ENCODE data around the gene POLRMT.
A peak's percentile ranks its signal among the peaks of the same experiment; 100 is the strongest.
"Not testable (repeated sequence)": the region's sequence is repeated elsewhere in the genome, so short reads cannot be mapped to it uniquely, and the experiment has no call there.

Gene POLRMT

DNA sequence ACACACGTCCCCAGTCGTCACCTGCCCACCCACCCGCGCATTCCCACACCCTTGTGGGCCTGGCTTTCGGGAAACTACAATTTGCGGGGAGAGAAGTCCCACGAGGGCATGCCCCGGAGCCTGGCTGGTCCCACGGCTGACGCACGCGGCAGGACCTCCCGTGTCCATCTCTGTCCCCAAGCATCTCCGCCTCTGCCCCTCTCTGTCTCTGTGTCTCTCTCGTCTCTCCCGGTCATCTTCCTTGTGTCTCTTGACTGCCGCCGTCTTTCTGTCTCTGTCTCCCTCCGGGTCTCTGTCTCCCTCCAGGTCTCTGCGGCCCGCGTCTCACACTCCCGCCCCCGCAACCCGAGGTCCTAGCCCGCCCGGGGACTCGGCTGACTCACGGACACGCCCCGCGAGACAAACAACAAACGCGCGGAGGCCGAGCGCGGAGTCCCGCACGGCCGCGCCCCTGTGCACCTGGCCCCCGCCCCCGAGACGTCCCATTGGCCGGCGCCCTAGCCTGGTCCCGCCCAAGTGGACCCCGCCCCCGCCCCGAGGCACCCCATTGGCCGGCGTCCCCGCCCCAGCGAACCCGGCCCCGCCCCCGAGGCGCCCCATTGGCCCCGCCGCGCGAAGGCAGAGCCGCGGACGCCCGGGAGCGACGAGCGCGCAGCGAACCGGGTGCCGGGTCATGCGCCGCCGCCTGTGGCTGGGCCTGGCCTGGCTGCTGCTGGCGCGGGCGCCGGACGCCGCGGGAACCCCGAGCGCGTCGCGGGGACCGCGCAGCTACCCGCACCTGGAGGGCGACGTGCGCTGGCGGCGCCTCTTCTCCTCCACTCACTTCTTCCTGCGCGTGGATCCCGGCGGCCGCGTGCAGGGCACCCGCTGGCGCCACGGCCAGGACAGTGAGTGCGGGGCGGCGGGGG, 6.2 kb upstream of the POLRMT start, which contains the start of gene FGF22:
FGF22 (plus strand) TSS at position 627 of the 908 bp plus-strand sequence; CDS start at position 674, 47 bp downstream.
- H3K4me3 ChIP-seq (ENCODE audit: low read length): peak within 1 kb of the TSS; percentile 62
- TF ChIP-seq, protein P1, sequence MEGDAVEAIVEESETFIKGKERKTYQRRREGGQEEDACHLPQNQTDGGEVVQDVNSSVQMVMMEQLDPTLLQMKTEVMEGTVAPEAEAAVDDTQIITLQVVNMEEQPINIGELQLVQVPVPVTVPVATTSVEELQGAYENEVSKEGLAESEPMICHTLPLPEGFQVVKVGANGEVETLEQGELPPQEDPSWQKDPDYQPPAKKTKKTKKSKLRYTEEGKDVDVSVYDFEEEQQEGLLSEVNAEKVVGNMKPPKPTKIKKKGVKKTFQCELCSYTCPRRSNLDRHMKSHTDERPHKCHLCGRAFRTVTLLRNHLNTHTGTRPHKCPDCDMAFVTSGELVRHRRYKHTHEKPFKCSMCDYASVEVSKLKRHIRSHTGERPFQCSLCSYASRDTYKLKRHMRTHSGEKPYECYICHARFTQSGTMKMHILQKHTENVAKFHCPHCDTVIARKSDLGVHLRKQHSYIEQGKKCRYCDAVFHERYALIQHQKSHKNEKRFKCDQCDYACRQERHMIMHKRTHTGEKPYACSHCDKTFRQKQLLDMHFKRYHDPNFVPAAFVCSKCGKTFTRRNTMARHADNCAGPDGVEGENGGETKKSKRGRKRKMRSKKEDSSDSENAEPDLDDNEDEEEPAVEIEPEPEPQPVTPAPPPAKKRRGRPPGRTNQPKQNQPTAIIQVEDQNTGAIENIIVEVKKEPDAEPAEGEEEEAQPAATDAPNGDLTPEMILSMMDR (conservative IDR thresholded peaks at IDR 0.05; ENCODE audit: low read length): no peak
- DNase-seq (ENCODE audit: low read depth): peak; percentile 80

DNA sequence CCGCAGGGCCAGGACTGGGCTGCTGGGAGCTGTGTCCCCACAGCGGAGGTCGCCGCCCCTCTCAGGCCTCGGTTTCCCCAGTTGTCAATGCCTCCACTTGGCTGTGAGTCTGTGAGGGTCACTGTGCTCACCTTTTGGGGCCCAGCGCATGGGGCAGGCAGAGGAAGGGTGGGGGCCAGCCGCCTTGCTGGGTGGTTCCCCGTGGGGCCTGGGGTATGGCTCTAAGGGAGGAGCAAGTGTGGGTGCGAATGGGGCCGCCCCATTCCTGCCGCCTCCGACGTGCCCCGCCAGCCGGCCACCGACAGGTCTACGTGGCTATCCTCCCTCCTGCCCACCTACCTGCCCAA, 5.5 kb upstream of the POLRMT start:
- peak overlapping the region; percentile 62 for H3K4me3 ChIP-seq (ENCODE audit: low read length)
- TF ChIP-seq, protein P1 (conservative IDR thresholded peaks at IDR 0.05; ENCODE audit: low read length): no peak
- no peak for DNase-seq (ENCODE audit: low read depth)

DNA sequence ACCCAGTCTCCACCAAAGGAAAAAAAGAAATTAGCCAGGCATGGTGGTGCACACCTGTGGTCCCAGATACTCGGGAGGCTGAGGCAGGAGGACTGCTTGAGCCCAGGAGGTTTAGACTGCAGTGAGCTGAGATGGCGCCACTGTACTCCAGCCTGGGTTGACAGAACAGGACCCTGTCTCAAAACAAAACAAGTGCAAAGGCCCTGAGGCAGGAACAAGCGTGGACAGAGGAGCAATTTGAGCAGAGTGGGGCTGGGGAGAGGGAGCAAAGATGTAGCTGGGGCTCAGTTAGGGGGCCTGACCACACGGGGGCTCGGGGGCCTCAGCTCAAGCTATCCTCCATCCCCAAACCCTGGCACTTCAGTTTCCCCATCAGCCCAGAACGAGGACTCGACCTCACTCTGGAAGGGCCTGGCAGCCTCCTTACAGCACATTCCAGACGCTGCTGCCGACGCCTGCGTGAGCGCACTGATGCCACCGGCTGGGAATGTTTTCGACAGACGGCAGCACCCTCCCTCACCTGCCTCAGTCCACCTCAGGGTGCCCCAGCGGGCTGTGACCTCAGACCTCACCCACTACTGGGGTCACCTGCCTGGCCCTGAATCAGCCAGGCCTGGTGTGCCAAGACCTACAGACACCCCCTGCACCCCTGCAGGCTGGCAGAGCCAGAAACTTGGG, 1.8 kb upstream of the POLRMT start:
- DNase-seq (ENCODE audit: low read depth): no peak
- no peak overlapping the region for H3K4me3 ChIP-seq (ENCODE audit: low read length)
- TF ChIP-seq, protein P1 (conservative IDR thresholded peaks at IDR 0.05; ENCODE audit: low read length): no peak

DNA sequence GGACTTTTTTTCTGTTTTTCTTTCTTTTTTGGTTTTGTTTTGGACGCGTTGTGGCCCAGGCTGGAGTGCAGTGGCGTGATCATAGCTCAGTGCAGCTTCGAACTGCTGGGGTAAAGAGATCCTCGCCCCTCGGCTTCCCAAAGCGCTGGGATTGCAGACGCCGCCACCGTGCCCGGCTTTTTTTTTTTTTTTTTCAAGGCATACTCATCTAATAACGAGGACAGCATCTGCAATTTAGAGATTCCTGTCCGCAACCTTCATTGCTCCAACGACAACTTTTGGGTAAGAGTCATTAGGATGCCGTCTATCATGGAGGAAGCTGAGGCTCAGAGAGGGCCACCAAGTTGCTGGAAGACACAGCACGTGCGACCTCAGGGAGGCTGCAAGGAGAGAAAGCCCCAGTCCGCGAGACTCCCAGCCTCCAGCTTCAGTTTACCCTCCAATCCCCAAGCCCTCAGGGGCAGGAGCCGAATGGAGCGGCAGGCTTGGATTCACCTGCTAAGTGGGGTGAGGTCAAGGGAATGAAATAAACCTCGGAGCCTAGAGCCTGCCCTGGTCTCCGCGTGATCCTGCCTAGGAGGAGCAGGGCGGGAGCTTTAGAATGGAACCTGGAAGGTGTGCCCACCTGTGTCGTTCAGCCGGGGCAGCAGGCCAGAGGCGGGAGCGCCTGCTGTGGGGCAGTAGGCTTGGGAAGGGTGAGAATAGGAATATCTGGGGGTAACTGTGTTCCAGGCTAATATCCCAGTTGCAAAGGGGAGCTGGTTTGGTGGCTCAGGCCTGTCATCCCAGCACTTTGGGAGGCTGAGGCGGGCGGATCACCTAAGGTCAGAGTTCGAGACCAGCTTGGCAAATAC, 676 bp upstream of the POLRMT start:
- H3K4me3 ChIP-seq (ENCODE audit: low read length): peak overlapping the region; percentile 87
- DNase-seq (ENCODE audit: low read depth): no peak
- TF ChIP-seq, protein P1 (conservative IDR thresholded peaks at IDR 0.05; ENCODE audit: low read length): no peak

DNA sequence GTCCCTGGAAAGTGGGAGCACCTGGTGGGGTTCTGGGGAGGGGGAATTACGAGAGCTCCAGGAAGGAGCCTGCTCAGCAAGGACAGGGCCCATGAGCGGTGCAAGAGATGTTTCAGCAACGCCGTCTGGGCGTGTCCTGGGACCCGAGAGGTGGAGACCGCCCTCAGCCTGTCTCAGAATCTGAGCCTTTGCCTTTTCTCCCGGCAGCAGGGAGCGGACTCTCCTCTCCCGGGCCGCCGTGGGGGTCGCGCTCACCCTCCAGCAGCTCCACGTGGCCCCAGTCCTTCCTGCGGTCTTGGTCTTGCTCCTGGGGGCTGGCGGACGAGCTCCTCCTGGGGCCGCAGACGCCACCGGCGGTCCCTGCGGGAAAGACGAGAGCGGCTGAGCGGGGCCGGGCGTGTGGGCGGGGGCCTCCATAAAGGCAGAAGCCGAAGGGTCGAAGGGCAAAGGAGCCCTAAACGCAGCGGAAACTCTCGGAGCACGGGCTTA, 714 bp downstream of the POLRMT start:
- peak; percentile 34 for DNase-seq (ENCODE audit: low read depth)
- H3K4me3 ChIP-seq (ENCODE audit: low read length): peak overlapping the region; percentile 89
- TF ChIP-seq, protein P1 (conservative IDR thresholded peaks at IDR 0.05; ENCODE audit: low read length): no peak

DNA sequence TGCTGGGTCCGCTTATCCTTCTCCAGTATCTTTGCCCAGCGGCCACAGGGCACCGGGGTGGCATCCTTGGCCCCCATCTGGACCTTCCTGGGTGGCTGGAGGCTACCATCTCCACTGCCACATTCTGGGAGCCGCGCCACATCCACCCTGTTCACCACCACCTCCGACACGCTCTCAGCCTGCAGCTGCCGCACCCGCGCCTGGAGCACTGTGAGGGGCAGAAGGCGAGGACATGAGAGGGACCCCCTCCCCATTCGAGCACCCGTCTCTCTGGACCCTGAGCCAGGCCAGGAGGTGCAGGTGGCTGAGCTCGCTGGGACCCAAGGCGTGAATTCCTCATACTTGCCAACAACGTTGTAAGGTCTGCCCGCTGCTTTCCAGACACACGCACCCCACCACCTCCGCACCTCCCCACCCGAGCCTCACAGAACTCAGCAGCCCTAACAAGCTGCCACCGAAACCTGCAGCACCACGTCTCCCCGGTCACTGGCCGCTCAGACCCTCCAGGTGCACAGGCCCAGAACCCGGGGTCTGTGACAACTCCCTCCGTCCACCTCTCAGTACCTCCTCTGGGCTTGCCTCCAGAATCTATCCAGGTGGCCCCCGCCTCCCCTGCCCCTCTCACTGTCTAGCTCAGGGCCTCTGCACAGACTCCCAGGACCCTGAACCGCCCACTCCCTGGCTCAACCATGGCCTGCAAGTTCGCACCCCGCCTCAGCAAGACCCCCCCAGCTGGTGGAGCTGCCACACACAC, 3.2 kb downstream of the POLRMT start:
- H3K4me3 ChIP-seq (ENCODE audit: low read length): no peak overlapping the region
- no peak for DNase-seq (ENCODE audit: low read depth)
- TF ChIP-seq, protein P1 (conservative IDR thresholded peaks at IDR 0.05; ENCODE audit: low read length): no peak

DNA sequence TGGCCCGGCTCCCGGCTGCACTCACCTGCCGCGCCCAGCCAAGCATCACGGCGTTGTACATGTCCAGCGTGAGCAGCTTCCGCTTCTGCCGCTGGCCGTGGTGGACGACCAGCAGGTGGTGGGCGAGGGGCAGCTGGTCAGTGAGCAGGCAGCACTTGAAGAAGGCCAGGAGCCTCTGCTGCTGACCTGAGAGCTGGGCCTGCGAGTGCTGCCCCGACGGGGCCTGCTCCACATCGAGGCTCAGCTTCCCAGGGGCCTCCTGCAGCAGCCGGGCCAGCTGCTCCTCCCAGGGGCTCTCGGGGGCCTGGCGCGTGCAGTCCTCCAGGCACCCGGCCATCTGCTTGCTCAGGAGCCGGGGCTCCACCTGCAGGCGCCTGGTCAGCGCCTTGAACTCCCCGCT, 3.8 kb downstream of the POLRMT start:
- not testable (repeated sequence) for H3K4me3 ChIP-seq (ENCODE audit: low read length); DNase-seq (ENCODE audit: low read depth)

All from AG10803 (cell line).